ENCODE results near the gene PPM1N. TPM values are rescaled to one million over a fixed set of nuclear protein-coding genes. Genes with fewer than 3 reads are reported as not detected.

PPM1N gene
- total and polyA plus RNA-seq, 2 of the 13 experiments (the other 11 are each of a cell fraction or from before 2014, with no cell fraction given): 0.31 to 1.8 TPM

DNA sequence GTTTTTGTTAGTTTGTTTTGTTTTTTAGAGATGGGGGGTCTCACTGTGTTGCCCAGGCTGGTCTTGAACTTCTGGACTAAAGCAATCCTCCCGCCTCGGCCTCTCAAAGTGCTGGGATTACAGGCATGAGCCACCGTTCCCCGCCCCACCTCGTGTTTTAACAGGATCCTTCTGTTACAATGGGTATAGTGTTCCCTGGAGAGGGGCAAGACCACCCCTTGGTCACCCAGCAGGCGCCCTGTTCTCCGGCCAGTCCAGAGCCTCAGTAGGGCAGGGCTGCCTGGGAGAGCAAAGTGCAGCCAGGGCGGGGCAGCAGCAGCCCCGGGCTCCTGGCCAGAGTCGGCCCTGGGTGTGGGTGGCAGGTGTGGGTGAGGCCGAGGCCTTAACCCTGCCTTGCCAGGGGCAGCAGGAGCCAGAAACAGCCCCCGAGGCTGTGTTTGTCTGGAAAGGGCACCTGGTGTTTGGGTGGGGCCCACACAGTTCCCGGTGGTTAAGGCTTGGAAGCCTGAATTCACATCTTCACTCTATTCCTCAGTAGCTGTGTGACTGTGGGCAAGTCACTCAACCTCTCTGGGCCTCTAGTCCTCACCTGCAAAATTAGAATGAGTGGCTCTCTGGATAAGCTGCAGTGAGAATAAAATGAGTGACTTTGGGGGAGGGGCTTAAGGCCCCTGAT lies 16.3 kb downstream of the PPM1N start (continued):
- TF ChIP-seq TP53 (CRISPR knock-in tag; conservative IDR thresholded peaks at IDR 0.05) (no peak; the same call in 1 of the 2 replicates), HDAC6 (IDR thresholded peaks at IDR 0.05; ENCODE audit: low read depth, low read length) (no peak), ZNF350 (CRISPR knock-in tag; IDR thresholded peaks at IDR 0.05; ENCODE audit: borderline replicate concordance, low read depth) (peak; percentile 30; the same call in 1 of the 2 replicates), RFX1 (IDR thresholded peaks at IDR 0.05) (no peak), REPIN1 (CRISPR knock-in tag; IDR thresholded peaks at IDR 0.05; ENCODE audit: borderline replicate concordance, low read depth) (peak; percentile 63; the same call in 1 of the 2 replicates), ZNF674 (CRISPR knock-in tag; IDR thresholded peaks at IDR 0.05; ENCODE audit: low read depth) (no peak), ZFP36 (IDR thresholded peaks at IDR 0.05; ENCODE audit: borderline replicate concordance, low read depth, low read length, partially characterized antibody) (peak; percentile 79), ZNF547 (CRISPR knock-in tag; IDR thresholded peaks at IDR 0.05) (no peak), ZFP90 (CRISPR knock-in tag; IDR thresholded peaks at IDR 0.05; ENCODE audit: borderline replicate concordance) (no peak; the same call in 1 of the 2 replicates), ZNF660 (CRISPR knock-in tag; IDR thresholded peaks at IDR 0.05; ENCODE audit: borderline replicate concordance, low read depth) (no peak), JUNB (CRISPR knock-in tag; IDR thresholded peaks at IDR 0.05; ENCODE audit: borderline replicate concordance) (no peak), SRF (IDR thresholded peaks at IDR 0.05; ENCODE audit: low read depth, low read length) (no peak; the same call in 1 of the 2 replicates), NFE2L2 (IDR thresholded peaks at IDR 0.05; ENCODE audit: low read length) (no peak), IKZF4 (CRISPR knock-in tag; IDR thresholded peaks at IDR 0.05; ENCODE audit: borderline replicate concordance, low read depth, not compliant biosample characterization) (no peak), RFX5 (IDR thresholded peaks at IDR 0.05; ENCODE audit: low read depth, low read length) (no peak)
- TF ChIP-seq, protein P1, sequence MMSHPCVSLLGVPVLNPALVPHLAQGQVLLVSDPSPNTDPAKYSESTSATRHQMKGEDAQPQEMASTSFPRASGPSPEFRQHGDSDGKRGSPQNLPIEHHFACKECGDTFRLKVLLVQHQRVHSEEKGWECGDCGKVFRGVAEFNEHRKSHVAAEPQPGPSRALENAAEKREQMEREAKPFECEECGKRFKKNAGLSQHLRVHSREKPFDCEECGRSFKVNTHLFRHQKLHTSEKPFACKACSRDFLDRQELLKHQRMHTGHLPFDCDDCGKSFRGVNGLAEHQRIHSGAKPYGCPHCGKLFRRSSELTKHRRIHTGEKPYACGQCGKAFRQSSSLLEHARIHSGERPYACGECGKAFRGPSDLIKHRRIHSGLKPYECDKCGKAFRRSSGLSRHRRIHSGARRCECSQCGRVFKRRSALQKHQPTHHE (CRISPR knock-in tag; IDR thresholded peaks at IDR 0.05; ENCODE audit: borderline replicate concordance): no peak
- TF ChIP-seq, protein P2, sequence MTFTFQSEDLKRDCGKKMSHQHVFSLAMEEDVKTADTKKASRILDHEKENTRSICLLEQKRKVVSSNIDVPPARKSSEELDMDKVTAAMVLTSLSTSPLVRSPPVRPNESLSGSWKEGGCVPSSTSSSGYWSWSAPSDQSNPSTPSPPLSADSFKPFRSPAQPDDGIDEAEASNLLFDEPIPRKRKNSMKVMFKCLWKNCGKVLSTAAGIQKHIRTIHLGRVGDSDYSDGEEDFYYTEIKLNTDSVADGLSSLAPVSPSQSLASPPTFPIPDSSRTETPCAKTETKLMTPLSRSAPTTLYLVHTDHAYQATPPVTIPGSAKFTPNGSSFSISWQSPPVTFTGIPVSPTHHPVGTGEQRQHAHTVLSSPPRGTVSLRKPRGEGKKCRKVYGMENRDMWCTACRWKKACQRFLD (CRISPR knock-in tag; IDR thresholded peaks at IDR 0.05; ENCODE audit: borderline replicate concordance): no peak
- TF ChIP-seq, protein P3, sequence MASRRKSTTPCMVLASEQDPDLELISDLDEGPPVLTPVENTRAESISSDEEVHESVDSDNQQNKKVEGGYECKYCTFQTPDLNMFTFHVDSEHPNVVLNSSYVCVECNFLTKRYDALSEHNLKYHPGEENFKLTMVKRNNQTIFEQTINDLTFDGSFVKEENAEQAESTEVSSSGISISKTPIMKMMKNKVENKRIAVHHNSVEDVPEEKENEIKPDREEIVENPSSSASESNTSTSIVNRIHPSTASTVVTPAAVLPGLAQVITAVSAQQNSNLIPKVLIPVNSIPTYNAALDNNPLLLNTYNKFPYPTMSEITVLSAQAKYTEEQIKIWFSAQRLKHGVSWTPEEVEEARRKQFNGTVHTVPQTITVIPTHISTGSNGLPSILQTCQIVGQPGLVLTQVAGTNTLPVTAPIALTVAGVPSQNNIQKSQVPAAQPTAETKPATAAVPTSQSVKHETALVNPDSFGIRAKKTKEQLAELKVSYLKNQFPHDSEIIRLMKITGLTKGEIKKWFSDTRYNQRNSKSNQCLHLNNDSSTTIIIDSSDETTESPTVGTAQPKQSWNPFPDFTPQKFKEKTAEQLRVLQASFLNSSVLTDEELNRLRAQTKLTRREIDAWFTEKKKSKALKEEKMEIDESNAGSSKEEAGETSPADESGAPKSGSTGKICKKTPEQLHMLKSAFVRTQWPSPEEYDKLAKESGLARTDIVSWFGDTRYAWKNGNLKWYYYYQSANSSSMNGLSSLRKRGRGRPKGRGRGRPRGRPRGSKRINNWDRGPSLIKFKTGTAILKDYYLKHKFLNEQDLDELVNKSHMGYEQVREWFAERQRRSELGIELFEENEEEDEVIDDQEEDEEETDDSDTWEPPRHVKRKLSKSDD (CRISPR knock-in tag; IDR thresholded peaks at IDR 0.05; ENCODE audit: low read depth): no peak
- TF ChIP-seq, protein P4, sequence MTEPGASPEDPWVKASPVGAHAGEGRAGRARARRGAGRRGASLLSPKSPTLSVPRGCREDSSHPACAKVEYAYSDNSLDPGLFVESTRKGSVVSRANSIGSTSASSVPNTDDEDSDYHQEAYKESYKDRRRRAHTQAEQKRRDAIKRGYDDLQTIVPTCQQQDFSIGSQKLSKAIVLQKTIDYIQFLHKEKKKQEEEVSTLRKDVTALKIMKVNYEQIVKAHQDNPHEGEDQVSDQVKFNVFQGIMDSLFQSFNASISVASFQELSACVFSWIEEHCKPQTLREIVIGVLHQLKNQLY (CRISPR knock-in tag; IDR thresholded peaks at IDR 0.05): peak; percentile 68; the same call in 1 of the 2 replicates
- TF ChIP-seq, protein P5, sequence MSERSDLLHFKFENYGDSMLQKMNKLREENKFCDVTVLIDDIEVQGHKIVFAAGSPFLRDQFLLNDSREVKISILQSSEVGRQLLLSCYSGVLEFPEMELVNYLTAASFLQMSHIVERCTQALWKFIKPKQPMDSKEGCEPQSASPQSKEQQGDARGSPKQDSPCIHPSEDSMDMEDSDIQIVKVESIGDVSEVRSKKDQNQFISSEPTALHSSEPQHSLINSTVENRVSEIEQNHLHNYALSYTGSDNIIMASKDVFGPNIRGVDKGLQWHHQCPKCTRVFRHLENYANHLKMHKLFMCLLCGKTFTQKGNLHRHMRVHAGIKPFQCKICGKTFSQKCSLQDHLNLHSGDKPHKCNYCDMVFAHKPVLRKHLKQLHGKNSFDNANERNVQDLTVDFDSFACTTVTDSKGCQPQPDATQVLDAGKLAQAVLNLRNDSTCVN (CRISPR knock-in tag; IDR thresholded peaks at IDR 0.05; ENCODE audit: borderline replicate concordance): no peak
